MCF 10A (cell line): ENCODE data around the gene LSM12. TPM values are rescaled to one million over a fixed set of nuclear protein-coding genes. Genes with fewer than 3 reads are reported as not detected.

Experiments used
- BruUV-seq: library from RNA; stranded (reverse); fragments of 400-500 nt; replicated peaks from 2 replicates; lab custom pipeline; 2021; lab: Mats Ljungman, UMichigan
- CTCF ChIA-PET: fragments of 300-600 bp; sonication (Branson Sonifier 250); formaldehyde crosslinking; extraction: SDS; loops from one replicate; lab custom pipeline; 2021; ENCODE audit warnings: antibody characterized with exemption, inconsistent platforms; lab: Yijun Ruan, JAX
- POLR2A ChIA-PET: fragments of 300-600, 350-650 bp; sonication (Branson Sonifier 250); formaldehyde crosslinking; extraction: SDS; loops from one replicate; lab custom pipeline; 2020; ENCODE audit warnings: antibody characterized with exemption, inconsistent platforms; lab: Yijun Ruan, JAX
- DNase-seq: peaks from one replicate; pipeline ENCODE4 v3.0.0-alpha.2; 2018; ENCODE audit not compliant: unreplicated experiment
- H3K27ac Mint-ChIP-seq: one replicate; pipeline ENCODE4 v1.8.0; 2022; ENCODE audit warnings: mild to moderate bottlenecking, low read depth, mixed read lengths; ENCODE audit not compliant: unreplicated experiment
- H3K27me3 Mint-ChIP-seq: one replicate; pipeline ENCODE4 v1.8.0; 2022; ENCODE audit warnings: mixed read lengths; ENCODE audit not compliant: insufficient read depth, unreplicated experiment
- H3K36me3 Mint-ChIP-seq: one replicate; pipeline ENCODE4 v1.8.0; 2022; ENCODE audit warnings: mild to moderate bottlenecking, moderate library complexity, mixed read lengths; ENCODE audit not compliant: insufficient read depth, unreplicated experiment
- H3K4me1 Mint-ChIP-seq: one replicate; pipeline ENCODE4 v1.8.0; 2022; ENCODE audit warnings: mixed read lengths; ENCODE audit not compliant: insufficient read depth, unreplicated experiment
- H3K4me3 Mint-ChIP-seq: one replicate; pipeline ENCODE4 v1.8.0; 2022; ENCODE audit warnings: mild to moderate bottlenecking, moderate library complexity, mixed read lengths; ENCODE audit not compliant: unreplicated experiment
- H3K9me3 Mint-ChIP-seq: one replicate; pipeline ENCODE4 v1.8.0; 2022; ENCODE audit warnings: mixed read lengths; ENCODE audit not compliant: unreplicated experiment
- CTCF ChIP-seq: fragments of 200-600 bp; IDR thresholded peaks from one replicate; pipeline ENCODE4 v1.8.0; 2022; ENCODE audit warnings: antibody characterized with exemption, mild to moderate bottlenecking; ENCODE audit not compliant: unreplicated experiment
- intact Hi-C: fragments of 100-400 bp; cut with micrococcal nuclease; formaldehyde crosslinking; loops from 2 replicates; pipeline ENCODE4 v1.14.1; 2022
- total RNA-seq: library from RNA; stranded (reverse); gene quantifications from 2 replicates; pipeline ENCODE4 v1.2.3, GENCODE V29; 2022

LSM12 gene
- total RNA-seq, 1 experiment from 2014 or later = 101 TPM

GRCh38 chr17:43995150-43995471 lies 71.4 kb downstream of the LSM12 start:
- no peak overlapping the region for H3K27ac Mint-ChIP-seq
- intact Hi-C loops = loop anchor here (1.0 kb wide), 2 partner anchors 51 to 117 kb away; no protein-coding TSS in a partner anchor
- CTCF ChIA-PET = interaction anchor here (0.5 to 7.3 kb wide), 14 partner anchors 8 to 816 kb away, joined by 3 to 82 read pairs (median 4); partner anchors contain the start of gene PPY
- no TSS peak for BruUV-seq
- no peaks in the 10 kb centered on the region for H3K9me3 Mint-ChIP-seq
- POLR2A ChIA-PET = interaction anchor here (1.1 kb wide), 1 partner anchor 51 kb away, joined by 4 read pairs; no protein-coding TSS in a partner anchor
- H3K4me1 Mint-ChIP-seq = peaks cover 8% of the 10 kb centered on the region
- H3K4me3 Mint-ChIP-seq = peak overlapping the region; percentile 64
- no peaks in the 10 kb centered on the region for H3K27me3 Mint-ChIP-seq
- TF ChIP-seq CTCF = no peak
- H3K36me3 Mint-ChIP-seq = peaks cover 5% of the 10 kb centered on the region
- no peak for DNase-seq

GRCh38 chr17:43994272-43995149 lies 72.0 kb downstream of the LSM12 start:
- BruUV-seq = no TSS peak
- peak; percentile 95 for TF ChIP-seq CTCF
- CTCF ChIA-PET = interaction anchor here (0.6 to 7.3 kb wide), 18 partner anchors 8 to 398 kb away, joined by 3 to 82 read pairs (median 4); partner anchors contain the start of genes NAGS and PPY
- Mint-ChIP-seq H3K36me3 (peaks cover 5% of the 10 kb centered on the region), H3K4me3 (peak overlapping the region; percentile 64), H3K27me3 (no peaks in the 10 kb centered on the region), H3K4me1 (peaks cover 8% of the 10 kb centered on the region), H3K9me3 (no peaks in the 10 kb centered on the region), H3K27ac (no peak overlapping the region)
- DNase-seq = peak; percentile 69
- POLR2A ChIA-PET = interaction anchor here (0.7 kb wide), 1 partner anchor 51 kb away, joined by 4 read pairs; no protein-coding TSS in a partner anchor
- intact Hi-C loops = loop anchor here (1.0 kb wide), 2 partner anchors 50 to 116 kb away; no protein-coding TSS in a partner anchor

- DNase-seq = no peak
- no peaks in the 10 kb centered on the region for H3K9me3 Mint-ChIP-seq
- BruUV-seq = no TSS peak
- no peak overlapping the region for H3K4me3 Mint-ChIP-seq
- ChIA-PET POLR2A (interaction anchor here (1.0 kb wide), 1 partner anchor 114 kb away, joined by 3 read pairs; no protein-coding TSS in a partner anchor), CTCF (interaction anchor here (0.7 to 1.5 kb wide), 2 partner anchors 10 to 49 kb away, joined by 4 to 5 read pairs; no protein-coding TSS in a partner anchor)
- no peak for TF ChIP-seq CTCF
- H3K36me3 Mint-ChIP-seq = no peaks in the 10 kb centered on the region
- H3K4me1 Mint-ChIP-seq = no peaks in the 10 kb centered on the region
- H3K27me3 Mint-ChIP-seq = peaks cover 13% of the 10 kb centered on the region
- no peak overlapping the region for H3K27ac Mint-ChIP-seq
- intact Hi-C loops = no loop called here
Observed at GRCh38 chr17:43992641-43993040, 73.8 kb downstream of the LSM12 start.

GRCh38 chr17:43988301-43988700 lies 78.2 kb downstream of the LSM12 start:
- no peak for DNase-seq
- no peaks in the 10 kb centered on the region for H3K9me3 Mint-ChIP-seq
- no peak overlapping the region for H3K27ac Mint-ChIP-seq
- peaks cover 24% of the 10 kb centered on the region for H3K27me3 Mint-ChIP-seq
- intact Hi-C loops = no loop called here
- no TSS peak for BruUV-seq
- ChIA-PET CTCF (interaction anchor here (0.5 to 1.1 kb wide), 3 partner anchors 9 to 319 kb away, joined by 3 read pairs; no protein-coding TSS in a partner anchor), POLR2A (interaction anchor here (0.6 to 0.7 kb wide), 2 partner anchors 10 to 149 kb away, joined by 3 read pairs; no protein-coding TSS in a partner anchor)
- no peak for TF ChIP-seq CTCF
- H3K4me3 Mint-ChIP-seq = no peak overlapping the region
- H3K36me3 Mint-ChIP-seq = no peaks in the 10 kb centered on the region
- H3K4me1 Mint-ChIP-seq = no peaks in the 10 kb centered on the region
